Right renal pelvis (tissue), 4 donors: ENCODE data around the gene HDAC2. TPM values are rescaled to one million over a fixed set of nuclear protein-coding genes. Genes with fewer than 3 reads are reported as not detected.
A peak's percentile ranks its signal among the peaks of the same experiment; 100 is the strongest.
"Not testable (repeated sequence)": the region's sequence is repeated elsewhere in the genome, so short reads cannot be mapped to it uniquely, and the experiment has no call there.

Source experiments
- DNase-seq, 4 donors: peaks; one replicate each; pipeline ENCODE4 v3.0.0-alpha.2; 2013; ENCODE audit warnings: low read depth in 4 of 4, low spot score in 3 of 4, missing footprints in 1 of 4
- polyA plus RNA-seq, 4 donors: library from polyadenylated mRNA; unstranded; fragments of 120-200 nt; gene quantifications; one replicate each; pipeline ENCODE4 v1.2.1, GENCODE V29; 2013; ENCODE audit not compliant: insufficient read length in 4 of 4

Gene HDAC2
- polyA plus RNA-seq, 4 donors, result 235 to 268 (median 264) TPM

- DNase-seq, result no peak
Measured at GRCh38 chr6:113921299-113921904, 49.5 kb downstream of the HDAC2 start.

- no peak for DNase-seq
Measured at GRCh38 chr6:113920663-113921267, 50.2 kb downstream of the HDAC2 start.

GRCh38 chr6:113910285-113910684, 60.7 kb downstream of the HDAC2 start:
- DNase-seq, result not testable (repeated sequence)

- peak; percentile 61 to 72 (median 66) for DNase-seq
Measured at GRCh38 chr6:113909224-113909856, 61.6 kb downstream of the HDAC2 start.

GRCh38 chr6:113908801-113909200, 62.1 kb downstream of the HDAC2 start:
- no peak for DNase-seq

- no peak for DNase-seq
Measured at GRCh38 chr6:113907102-113907815, 63.7 kb downstream of the HDAC2 start.

GRCh38 chr6:113903666-113904330, 67.2 kb downstream of the HDAC2 start:
- peak; percentile 22 to 67 (median 34) for DNase-seq

- no peak for DNase-seq
Measured at GRCh38 chr6:113901482-113901881, 69.5 kb downstream of the HDAC2 start.

GRCh38 chr6:113894712-113895674, 76.0 kb downstream of the HDAC2 start:
- DNase-seq, result no peak

- DNase-seq, result no peak
Measured at GRCh38 chr6:113893866-113894265, 77.1 kb downstream of the HDAC2 start.

GRCh38 chr6:113893451-113893850, 77.5 kb downstream of the HDAC2 start:
- DNase-seq, result no peak

- DNase-seq, result no peak
Measured at GRCh38 chr6:113888956-113889630, 81.9 kb downstream of the HDAC2 start.

- no peak for DNase-seq
Measured at GRCh38 chr6:113888493-113888892, 82.5 kb downstream of the HDAC2 start.

- DNase-seq, result no peak
Measured at GRCh38 chr6:113886512-113886911, 84.4 kb downstream of the HDAC2 start.

- no peak for DNase-seq
Measured at GRCh38 chr6:113884011-113884410, 86.9 kb downstream of the HDAC2 start.
